ENCODE data around the gene ADAMTS8.

DNA sequence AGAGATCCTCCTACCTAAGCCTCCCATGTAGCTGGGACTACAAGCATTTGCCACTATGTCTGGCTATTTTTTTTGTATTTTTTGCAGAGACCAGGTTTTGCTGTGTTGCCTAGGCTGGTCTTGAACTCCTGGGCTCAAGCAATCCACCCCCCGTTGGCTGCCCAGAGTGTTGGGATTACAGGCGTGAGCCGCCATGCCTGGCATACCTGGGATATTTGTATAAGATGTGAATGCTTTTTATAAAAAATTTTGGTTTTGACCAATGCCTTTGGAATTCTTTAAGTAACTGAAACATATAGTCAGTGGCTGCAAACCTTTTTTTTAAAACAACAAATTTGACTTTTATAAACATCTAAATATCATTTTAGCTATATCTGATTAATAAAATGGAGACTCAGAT is 42.4 kb downstream of the ADAMTS8 start:
- TF ChIP-seq POLR2A (IDR thresholded peaks at IDR 0.05), result no peak
- no peak for TF ChIP-seq CTCF (IDR thresholded peaks at IDR 0.05)

Measured in vagina (tissue), 2 donors.